DND-41 (cell line): ENCODE measurements around the gene ZBTB45.

Experiments used
- EZH2 ChIP-seq: IDR thresholded peaks from 3 replicates; pipeline ENCODE4 v1.6.1; 2012; ENCODE audit warnings: borderline replicate concordance, low read depth, mild to moderate bottlenecking, moderate library complexity, low read length, inconsistent platforms; ENCODE audit not compliant: severe bottlenecking
- TF ChIP-seq, protein P1 (sequence below): IDR thresholded peaks from 2 replicates; pipeline ENCODE4 v1.5.1; 2012; ENCODE audit warnings: borderline replicate concordance, low read length, moderate library complexity, mild to moderate bottlenecking; ENCODE audit not compliant: poor library complexity, severe bottlenecking; ENCODE audit errors: extremely low read depth

DNA sequence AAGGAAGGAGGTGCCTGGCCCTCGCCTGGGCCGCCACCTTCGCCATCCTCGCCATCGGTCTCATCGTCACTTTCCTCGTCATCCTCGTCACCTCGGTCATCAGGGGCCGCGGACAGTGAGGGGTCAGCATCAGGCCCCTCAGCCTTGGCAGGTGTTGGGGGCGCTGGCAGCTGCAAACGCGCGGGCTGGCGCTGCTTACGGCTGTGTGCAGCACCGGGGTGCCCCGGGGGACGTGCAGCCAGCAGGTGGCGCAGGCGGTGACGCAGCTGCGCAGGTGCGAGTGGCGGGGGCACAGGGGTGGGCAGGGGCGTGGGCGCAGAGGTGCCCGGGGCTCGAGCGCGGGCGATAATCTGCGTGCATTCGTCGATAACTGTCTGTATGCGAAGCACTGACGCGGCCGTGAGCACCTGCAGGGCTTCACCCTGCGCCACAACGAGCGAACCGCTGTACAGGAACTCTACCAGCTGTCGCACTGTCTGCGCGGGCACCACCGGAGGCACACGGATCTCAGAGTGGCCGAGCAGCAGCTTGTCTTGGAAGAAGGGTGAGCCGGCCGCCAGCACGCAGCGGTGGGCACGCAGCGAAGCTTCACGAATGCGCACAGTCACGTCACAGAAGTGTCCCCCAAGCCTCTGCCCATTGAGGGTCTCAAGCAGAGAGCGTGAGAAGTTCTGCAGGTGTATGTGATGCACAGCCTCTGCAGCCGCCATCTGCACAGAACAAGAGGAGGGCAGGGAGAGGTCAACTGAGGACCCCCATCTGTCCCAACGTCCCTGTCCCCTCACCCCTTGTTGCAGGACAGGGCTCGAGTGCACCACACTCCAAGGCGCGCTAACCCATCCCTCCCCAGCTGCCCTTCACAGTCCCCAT, 2.4 kb downstream of the ZBTB45 start:
- no peak for TF ChIP-seq EZH2
- TF ChIP-seq, protein P1, sequence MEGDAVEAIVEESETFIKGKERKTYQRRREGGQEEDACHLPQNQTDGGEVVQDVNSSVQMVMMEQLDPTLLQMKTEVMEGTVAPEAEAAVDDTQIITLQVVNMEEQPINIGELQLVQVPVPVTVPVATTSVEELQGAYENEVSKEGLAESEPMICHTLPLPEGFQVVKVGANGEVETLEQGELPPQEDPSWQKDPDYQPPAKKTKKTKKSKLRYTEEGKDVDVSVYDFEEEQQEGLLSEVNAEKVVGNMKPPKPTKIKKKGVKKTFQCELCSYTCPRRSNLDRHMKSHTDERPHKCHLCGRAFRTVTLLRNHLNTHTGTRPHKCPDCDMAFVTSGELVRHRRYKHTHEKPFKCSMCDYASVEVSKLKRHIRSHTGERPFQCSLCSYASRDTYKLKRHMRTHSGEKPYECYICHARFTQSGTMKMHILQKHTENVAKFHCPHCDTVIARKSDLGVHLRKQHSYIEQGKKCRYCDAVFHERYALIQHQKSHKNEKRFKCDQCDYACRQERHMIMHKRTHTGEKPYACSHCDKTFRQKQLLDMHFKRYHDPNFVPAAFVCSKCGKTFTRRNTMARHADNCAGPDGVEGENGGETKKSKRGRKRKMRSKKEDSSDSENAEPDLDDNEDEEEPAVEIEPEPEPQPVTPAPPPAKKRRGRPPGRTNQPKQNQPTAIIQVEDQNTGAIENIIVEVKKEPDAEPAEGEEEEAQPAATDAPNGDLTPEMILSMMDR: peak; percentile 48
